Measurements from ENCODE around the gene C9orf85.

DNA sequence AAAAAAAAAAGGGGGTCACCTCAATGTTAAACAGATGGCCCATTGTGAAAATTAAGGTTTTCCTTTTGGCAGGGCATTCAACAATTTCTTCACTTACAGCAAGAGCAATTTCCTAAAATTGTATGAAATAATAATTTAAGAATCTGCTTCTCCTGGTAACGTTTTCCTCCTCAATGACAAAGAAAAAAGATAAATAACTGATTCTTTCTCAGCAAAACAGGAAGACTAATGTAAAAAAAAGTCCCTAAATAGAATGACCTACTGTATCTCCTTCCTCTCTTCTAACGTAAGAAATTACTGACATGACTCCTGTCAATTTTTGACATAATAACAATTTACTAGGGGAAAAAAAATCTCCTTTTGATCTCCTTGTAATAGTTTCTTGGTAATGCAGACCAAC is 26.0 kb upstream of the C9orf85 start:
- TF ChIP-seq NRF1 (IDR thresholded peaks at IDR 0.05; ENCODE audit: low read depth, low read length) (no peak), BACH1 (IDR thresholded peaks at IDR 0.05; ENCODE audit: low read length) (no peak), HDAC2 (IDR thresholded peaks at IDR 0.05; ENCODE audit: borderline replicate concordance in 1 of 2, low read depth in 2 of 2, low read length in 2 of 2) (no peak), GABPA (IDR thresholded peaks at IDR 0.05; ENCODE audit: borderline replicate concordance, insufficient read depth, low read length) (no peak), POLR2A (IDR thresholded peaks at IDR 0.05; ENCODE audit: control extremely low read depth in 1 of 2, low read depth in 2 of 2, low read length in 2 of 2) (no peak)
- TF ChIP-seq, protein P1, sequence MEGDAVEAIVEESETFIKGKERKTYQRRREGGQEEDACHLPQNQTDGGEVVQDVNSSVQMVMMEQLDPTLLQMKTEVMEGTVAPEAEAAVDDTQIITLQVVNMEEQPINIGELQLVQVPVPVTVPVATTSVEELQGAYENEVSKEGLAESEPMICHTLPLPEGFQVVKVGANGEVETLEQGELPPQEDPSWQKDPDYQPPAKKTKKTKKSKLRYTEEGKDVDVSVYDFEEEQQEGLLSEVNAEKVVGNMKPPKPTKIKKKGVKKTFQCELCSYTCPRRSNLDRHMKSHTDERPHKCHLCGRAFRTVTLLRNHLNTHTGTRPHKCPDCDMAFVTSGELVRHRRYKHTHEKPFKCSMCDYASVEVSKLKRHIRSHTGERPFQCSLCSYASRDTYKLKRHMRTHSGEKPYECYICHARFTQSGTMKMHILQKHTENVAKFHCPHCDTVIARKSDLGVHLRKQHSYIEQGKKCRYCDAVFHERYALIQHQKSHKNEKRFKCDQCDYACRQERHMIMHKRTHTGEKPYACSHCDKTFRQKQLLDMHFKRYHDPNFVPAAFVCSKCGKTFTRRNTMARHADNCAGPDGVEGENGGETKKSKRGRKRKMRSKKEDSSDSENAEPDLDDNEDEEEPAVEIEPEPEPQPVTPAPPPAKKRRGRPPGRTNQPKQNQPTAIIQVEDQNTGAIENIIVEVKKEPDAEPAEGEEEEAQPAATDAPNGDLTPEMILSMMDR (IDR thresholded peaks at IDR 0.05; ENCODE audit: control extremely low read depth in 1 of 3, insufficient read depth in 1 of 3, low read depth in 1 of 3, low read length in 3 of 3): no peak
